Left cardiac atrium (tissue), 4 donors: Measurements from ENCODE around the gene ECHDC3. TPM values are rescaled to one million over a fixed set of nuclear protein-coding genes. Genes with fewer than 3 reads are reported as not detected.

Experiments
- ATAC-seq, 2 donors: fragments of 200-7000 bp; cut with Tn5 transposase; one replicate each; pipeline ENCODE4 v1.9.1; 2020; ENCODE audit warnings: mild to moderate bottlenecking in 2 of 2, moderate library complexity in 2 of 2
- DNase-seq: peaks from one replicate; pipeline ENCODE4 v3.0.0-alpha.2; 2020
- intact Hi-C, 2 donors: fragments of 100-400 bp; cut with DNase I; formaldehyde crosslinking; loops; one replicate each; pipeline versions ENCODE4 v1.14.1 to v1.15.1; 2022 to 2023
- total RNA-seq, 2 donors: library from RNA; stranded (reverse); fragmentation: NEBNext Ultra II Directional; extraction: Animal tissue kit (Norgen Biotek cat#: 25700); gene quantifications; one replicate each; pipeline ENCODE4 v1.2.1, GENCODE V29; 2021
- donor health status: DM: no; HTN: yes; CAD: no.
- donor health status: DM: no; HTN: yes; CAD: no; lungs with severe emphysema.
- donor health status: DM: yes; HTN: yes; CAD: no.
- donor health status: Dilated cardiomyopathy.

Gene ECHDC3
- total RNA-seq, 2 donors from 2014 or later: 55.7 to 56.1 TPM

DNA sequence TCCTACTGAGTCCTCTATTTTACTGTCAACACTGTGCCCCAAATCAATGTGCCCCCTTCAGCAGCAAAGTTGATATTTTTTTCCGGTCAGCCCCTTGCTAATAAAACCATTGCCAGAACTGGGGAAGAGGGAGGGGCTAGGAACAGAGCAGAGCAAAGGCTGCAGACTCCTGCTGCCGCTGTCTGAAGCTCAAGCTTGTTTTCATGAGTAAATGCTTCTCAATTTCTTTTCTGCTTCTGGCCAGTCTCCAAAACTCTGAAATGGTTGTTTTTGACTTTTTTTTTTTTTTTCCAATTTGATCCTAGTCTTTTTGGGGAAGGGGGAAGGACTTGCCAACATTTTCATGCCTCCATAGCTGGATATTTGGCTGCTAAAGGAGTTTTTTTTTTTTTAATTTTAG is 54.3 kb downstream of the ECHDC3 start:
- intact Hi-C loops: no loop called here
- ATAC-seq (no peak), DNase-seq (no peak)

DNA sequence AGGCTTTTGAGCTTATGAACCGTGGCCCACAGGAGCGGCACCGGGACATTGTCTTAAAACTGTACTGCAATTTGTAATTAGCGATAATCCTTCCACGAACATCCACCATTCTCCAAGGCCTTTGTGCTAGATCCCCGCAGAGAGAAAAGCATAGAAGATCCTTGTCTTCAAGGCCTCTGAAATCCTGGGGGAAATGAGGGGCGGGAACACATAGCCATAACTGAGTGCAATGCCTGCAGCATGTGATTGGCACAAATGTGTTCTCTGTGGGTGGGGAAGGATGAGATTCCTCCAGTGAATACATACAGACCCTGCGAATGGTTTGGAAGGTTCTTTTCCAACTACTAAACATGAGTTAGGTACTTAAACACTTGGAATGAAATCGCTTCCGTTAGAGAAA is 55.1 kb downstream of the ECHDC3 start:
- DNase-seq (no peak), ATAC-seq (no peak)
- intact Hi-C loops: no loop called here

DNA sequence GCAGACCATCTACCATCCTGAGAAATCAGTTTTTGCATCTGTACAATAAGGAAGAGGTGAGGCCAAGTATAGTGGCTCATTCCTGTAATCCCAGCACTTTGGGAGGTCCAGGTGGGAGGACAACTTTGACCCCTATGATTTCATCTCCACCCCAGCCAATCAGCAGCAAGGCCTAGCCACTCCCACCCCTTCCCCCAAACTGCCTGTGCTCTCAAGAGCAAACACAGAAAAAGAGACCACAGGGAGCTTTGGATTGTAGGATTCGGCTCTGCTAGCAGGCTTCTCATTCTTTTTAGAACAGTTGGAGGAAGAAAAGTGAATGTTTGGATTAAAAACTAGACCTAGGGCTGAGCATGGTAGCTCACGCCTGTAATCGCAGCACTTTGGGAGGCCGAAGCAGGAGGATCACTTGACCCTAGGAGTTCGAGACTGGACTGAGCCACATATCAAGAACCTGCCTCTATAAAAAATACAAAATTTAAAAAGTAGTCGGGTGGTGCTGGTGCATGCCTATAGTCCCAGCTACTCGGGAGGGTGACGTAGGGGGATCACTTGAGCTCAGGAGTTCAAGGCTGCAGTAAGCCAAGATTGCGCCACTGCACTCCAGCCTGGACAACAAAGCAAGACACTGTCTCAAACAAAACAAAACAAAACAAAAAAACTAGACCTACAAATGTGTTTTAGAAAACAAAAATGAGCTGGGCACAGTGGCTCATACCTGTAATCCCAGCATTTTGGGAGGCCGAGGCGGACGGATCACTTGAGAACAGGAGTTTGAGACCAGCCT is 55.9 kb downstream of the ECHDC3 start:
- intact Hi-C loops: no loop called here
- no peak for DNase-seq
- ATAC-seq: no peak

DNA sequence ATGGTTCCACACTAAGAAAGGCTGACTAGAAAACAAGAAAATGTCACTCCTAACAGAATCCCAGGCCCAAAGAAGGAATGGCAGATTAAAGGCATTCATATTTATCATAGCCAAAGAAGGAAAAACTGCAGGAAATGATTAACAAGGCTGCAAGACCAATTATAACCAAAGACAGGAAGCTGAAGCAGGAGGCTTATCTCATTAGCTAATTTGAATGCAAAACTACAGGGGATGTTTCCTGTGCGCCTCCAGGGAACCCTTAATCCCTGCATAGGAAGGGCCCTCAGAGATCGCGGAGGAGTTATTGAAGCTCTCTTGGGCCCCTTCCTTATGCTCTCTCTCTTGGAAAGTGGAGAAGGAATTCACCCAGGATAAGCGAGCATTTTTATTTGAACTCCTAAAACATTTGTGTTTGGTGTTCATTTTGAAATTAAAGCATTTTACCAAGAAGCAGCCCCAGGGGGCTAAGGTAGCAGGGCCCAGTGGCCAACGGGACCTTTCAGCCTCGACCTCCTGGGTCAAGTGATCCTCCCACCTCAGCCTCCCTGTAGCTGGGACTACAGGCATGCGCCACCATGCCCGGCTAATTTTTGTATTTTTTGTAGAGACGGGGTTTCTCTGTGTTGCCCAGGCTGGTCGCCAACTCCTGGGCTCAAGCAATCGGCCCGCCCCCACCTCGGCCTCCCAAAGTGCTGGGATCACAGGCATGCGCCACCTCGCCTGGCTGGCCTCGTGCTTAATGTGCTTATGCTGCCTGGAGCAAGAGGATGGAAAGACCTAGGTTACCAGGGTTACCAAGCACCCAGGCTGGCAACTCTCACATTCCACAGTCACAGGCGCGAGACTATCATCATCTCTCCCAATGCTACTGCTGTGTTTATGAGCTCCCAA is 56.9 kb downstream of the ECHDC3 start:
- ATAC-seq (no peak), DNase-seq (no peak)
- intact Hi-C loops: no loop called here

- ATAC-seq: no peak
- DNase-seq: no peak
- intact Hi-C loops: no loop called here
Observed at GRCh38 chr10:11799736-11800080, 57.5 kb downstream of the ECHDC3 start.

DNA sequence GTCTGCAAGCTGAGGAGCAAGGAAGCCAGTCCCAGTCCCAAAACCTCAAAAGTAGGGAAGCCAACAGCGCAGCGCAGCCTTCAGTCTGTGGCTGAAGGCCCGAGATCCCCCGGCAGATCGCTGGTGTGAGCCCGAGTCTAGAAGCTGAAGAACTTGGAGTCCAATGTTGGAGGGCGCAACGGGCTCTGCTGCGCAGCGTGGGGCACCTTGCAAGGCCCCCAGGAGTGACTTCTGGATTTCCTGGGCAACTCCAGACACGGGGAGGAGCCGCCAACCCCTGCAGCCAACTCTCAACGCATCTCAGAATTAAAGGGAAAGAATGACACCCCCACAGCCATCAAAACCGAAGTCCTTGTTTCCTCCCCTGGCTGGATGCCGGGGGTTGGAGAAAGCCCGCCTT is 62.2 kb downstream of the ECHDC3 start:
- ATAC-seq: no peak

GRCh38 chr10:11805792-11806191 is 63.6 kb downstream of the ECHDC3 start:
- intact Hi-C loops: no loop called here
- ATAC-seq: no peak
- DNase-seq: no peak

More for the DNA sequence above, 62.2 kb downstream of the ECHDC3 start:
- intact Hi-C loops: no loop called here
- no peak for DNase-seq

DNA sequence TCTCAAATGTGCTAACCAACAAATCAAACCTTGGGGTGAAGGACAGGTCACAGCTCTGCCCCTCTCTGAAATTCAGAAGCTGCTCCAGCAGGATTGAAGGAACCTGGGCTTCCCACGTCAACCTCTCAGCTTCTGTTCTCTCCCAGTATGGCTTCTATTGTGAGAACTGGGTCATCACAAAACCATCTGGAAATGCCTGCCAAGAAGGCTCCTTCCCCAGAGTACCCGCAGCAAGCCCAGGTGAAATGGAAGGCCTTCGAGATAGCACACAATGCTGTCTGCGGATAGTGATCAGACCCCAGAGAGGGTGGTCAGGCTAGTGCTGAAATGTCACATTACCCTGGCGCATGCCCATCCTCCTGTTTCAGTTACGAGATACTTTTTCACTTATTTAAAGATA is 64.5 kb downstream of the ECHDC3 start:
- intact Hi-C loops: no loop called here
- ATAC-seq: no peak
- no peak for DNase-seq

DNA sequence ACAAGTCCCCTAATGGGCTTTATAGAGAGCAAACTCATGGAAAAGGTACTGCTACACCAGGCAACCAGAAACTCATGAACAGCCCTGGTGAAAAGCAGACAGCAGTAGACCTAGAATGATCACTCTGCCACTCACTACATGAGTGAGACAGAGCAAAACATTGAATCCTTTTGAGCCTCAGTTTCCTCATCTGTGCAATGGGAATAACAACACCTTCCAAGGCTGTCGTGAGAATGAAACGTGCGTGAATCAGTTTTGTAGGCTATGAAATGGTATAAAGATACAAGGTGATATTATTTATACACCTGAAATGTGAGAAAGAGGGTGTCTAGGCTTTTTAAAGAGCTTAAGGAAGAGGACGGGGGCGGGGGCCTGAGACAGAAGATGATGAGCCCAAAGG is 66.6 kb downstream of the ECHDC3 start:
- no peak for DNase-seq
- ATAC-seq: no peak
- intact Hi-C loops: no loop called here

GRCh38 chr10:11810313-11810766 is 68.2 kb downstream of the ECHDC3 start:
- intact Hi-C loops: no loop called here
- no peak for DNase-seq
- ATAC-seq: no peak

DNA sequence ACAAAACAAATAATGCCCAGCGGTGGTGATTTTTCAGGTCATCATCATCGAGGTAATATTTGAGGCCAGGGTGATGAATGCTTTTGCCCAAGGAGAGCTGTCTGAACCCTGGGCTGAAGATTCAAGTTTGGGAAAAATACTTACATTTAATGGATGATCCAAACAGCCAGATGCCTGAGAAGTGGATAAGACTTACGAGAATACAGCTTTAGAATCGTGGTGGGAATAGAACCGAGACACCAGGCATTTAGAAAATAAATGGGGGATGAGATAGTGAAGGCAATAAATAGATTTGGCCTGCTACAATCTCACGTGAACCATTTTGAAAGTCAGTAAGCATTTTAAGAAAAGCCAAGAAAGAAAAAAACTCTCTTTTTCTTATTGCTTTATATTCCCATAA is 68.8 kb downstream of the ECHDC3 start:
- no peak for ATAC-seq
- intact Hi-C loops: no loop called here

DNA sequence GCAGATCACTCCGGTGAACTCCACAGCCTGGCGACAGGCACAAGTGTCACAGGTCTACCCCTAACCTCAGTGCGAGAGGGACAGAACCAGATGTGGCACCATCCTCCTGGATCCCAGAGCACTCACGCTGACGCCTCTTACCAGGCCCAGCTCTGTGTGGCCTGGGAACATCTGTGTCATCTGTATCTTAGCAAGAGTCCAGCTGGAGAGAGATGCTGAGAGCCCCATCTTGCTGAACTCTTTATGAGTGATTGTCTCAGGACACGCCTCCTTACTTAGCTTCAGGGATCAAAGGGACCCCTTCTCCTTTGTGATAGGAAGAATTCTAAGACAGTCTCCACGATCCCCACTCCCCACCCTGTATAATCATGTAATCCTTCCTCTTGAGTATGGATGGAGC is 71.0 kb downstream of the ECHDC3 start:
- intact Hi-C loops: no loop called here
- DNase-seq (no peak), ATAC-seq (no peak)

More for the DNA sequence above, 68.8 kb downstream of the ECHDC3 start:
- no peak for DNase-seq

Other genes with a start within 250 kb of the ECHDC3 start
- 1 to 10 TPM; 7.9 to 9.2 TPM for gene USP6NL, start 130.7 kb upstream of the ECHDC3 start, total RNA-seq
- 1 to 10 TPM; 1.8 to 2.9 TPM for gene PROSER2, start 81.0 kb downstream of the ECHDC3 start, total RNA-seq